AG09319 (cell line): Measurements from ENCODE around the gene OR1S2.

ENCODE experiments used
- DNase-seq: peaks from one replicate; pipeline ENCODE4 v3.0.0-alpha.2; 2010; ENCODE audit warnings: low read depth; ENCODE audit errors: extremely low read depth
- TF ChIP-seq, protein P1 (sequence below): IDR thresholded peaks from 2 replicates; pipeline ENCODE4 v1.5.1; 2011; ENCODE audit warnings: low read depth, mild to moderate bottlenecking, inconsistent platforms, low read length, moderate library complexity

The OR1S2 gene

DNA sequence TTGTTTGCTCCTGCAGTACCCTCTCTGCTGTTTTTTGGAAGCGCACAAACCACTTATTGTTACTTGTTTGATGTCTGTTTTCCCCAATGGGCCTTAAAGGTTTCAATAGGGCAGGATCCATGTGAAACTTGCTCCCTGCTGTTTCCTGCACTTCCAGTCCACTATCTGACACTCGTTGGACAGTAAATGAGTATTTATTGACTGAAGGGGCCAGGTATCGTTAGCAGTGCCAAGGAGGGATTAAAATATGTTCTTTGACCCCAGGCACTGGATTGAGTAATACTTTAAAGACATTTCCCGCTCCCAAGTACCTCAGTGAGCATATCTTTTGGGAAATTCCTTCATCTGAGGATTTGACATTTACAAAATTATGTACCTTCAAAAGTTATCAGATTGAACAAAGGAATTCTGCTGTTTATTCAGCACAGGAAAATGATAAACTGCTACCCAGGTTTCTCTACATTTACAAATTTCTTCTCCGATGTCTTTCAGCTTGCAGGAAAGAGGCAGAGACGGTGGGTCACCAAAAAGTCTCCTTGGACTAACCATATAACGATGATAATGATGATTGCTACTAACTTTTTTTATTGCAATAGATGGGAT, 38.3 kb downstream of the OR1S2 start:
- no peak for DNase-seq

DNA sequence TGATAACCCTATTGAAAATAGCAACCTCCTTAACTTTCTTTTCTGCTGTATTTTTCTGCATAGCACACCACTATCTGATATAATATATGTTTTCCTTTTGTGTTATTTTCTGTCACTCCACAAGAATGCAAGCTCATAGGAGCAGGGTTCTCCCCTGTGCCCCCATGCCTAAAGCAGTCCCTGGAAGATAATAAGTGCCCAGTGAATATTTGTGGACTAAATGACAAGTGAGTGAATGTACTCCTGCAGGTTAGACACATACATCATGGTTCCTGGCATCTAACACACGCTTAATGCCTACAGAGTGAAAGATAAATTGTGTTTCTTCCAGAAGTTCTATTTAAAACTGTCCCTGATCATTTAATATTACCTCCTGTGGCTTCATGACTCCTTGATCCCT, 39.0 kb downstream of the OR1S2 start:
- no peak for DNase-seq
- TF ChIP-seq, protein P1, sequence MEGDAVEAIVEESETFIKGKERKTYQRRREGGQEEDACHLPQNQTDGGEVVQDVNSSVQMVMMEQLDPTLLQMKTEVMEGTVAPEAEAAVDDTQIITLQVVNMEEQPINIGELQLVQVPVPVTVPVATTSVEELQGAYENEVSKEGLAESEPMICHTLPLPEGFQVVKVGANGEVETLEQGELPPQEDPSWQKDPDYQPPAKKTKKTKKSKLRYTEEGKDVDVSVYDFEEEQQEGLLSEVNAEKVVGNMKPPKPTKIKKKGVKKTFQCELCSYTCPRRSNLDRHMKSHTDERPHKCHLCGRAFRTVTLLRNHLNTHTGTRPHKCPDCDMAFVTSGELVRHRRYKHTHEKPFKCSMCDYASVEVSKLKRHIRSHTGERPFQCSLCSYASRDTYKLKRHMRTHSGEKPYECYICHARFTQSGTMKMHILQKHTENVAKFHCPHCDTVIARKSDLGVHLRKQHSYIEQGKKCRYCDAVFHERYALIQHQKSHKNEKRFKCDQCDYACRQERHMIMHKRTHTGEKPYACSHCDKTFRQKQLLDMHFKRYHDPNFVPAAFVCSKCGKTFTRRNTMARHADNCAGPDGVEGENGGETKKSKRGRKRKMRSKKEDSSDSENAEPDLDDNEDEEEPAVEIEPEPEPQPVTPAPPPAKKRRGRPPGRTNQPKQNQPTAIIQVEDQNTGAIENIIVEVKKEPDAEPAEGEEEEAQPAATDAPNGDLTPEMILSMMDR: no peak

More for the DNA sequence above, 38.3 kb downstream of the OR1S2 start:
- TF ChIP-seq, protein P1: no peak

DNA sequence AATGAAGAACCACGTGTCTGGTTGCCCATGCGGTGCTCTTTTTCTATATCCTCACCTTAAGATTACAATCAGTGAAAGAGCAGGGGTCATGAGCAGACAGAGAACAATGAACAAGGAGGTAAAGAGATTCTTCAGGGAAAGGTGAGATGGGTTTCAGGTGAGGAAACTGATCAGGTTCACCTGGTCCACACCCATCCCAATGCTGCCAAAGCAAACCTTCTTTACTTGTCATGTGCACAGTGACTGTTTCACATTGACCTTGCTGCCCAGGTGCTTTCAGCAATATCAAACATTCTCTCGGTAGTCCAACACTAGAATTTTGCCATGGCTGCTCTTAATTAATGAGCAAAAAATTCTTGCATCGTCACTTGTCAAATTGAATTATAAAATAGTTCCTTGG, 39.6 kb downstream of the OR1S2 start:
- TF ChIP-seq, protein P1: no peak
- no peak for DNase-seq
